GM19467 (cell line): ENCODE data around the gene OR1N2.
"Not testable (repeated sequence)": the region's sequence is repeated elsewhere in the genome, so short reads cannot be mapped to it uniquely, and the experiment has no call there.

ENCODE experiments used
- ATAC-seq: cut with Tn5 transposase; IDR thresholded peaks from one replicate; pipeline ENCODE4 v1.9.1; 2021; ENCODE audit warnings: mild to moderate bottlenecking, moderate library complexity; ENCODE audit not compliant: unreplicated experiment

Gene OR1N2

GRCh38 chr9:122552812-122553211 lies at the start of gene OR1N2:
OR1N2 (plus strand) TSS chr9:122553112; CDS start chr9:122553212, 100 bp downstream.
- no peak for ATAC-seq

- ATAC-seq: no peak
Measured at GRCh38 chr9:122506964-122507363, 45.9 kb upstream of the OR1N2 start.

GRCh38 chr9:122510502-122510901 lies 42.4 kb upstream of the OR1N2 start, which contains the start of gene OR1J2:
OR1J2 (plus strand) TSS chr9:122510802; CDS start chr9:122510802, 0 bp downstream.
- ATAC-seq: no peak

- no peak for ATAC-seq
Measured at GRCh38 chr9:122518226-122518625, 34.7 kb upstream of the OR1N2 start.

GRCh38 chr9:122518841-122519240 lies 34.1 kb upstream of the OR1N2 start, which contains the start of gene OR1J4:
OR1J4 (plus strand) TSS chr9:122519141; CDS start chr9:122519141, 0 bp downstream.
- ATAC-seq: no peak

GRCh38 chr9:122519376-122519775 lies 33.5 kb upstream of the OR1N2 start:
- ATAC-seq: no peak

- no peak for ATAC-seq
Measured at GRCh38 chr9:122526602-122527001, 26.3 kb upstream of the OR1N2 start.

GRCh38 chr9:122527193-122527592 lies 25.7 kb upstream of the OR1N2 start, which contains the start of gene OR1N1:
OR1N1 (minus strand) TSS chr9:122527293; CDS start chr9:122527293, 0 bp downstream.
- no peak for ATAC-seq

GRCh38 chr9:122531157-122531556 lies 21.8 kb upstream of the OR1N2 start:
- not testable (repeated sequence) for ATAC-seq

GRCh38 chr9:122536134-122536533 lies 16.8 kb upstream of the OR1N2 start:
- ATAC-seq: no peak

- ATAC-seq: not testable (repeated sequence)
Measured at GRCh38 chr9:122537066-122537465, 15.8 kb upstream of the OR1N2 start.

GRCh38 chr9:122538757-122539156 lies 14.2 kb upstream of the OR1N2 start:
- ATAC-seq: no peak

GRCh38 chr9:122546196-122546595 lies 6.7 kb upstream of the OR1N2 start:
- ATAC-seq: no peak

GRCh38 chr9:122551371-122551770 lies 1.5 kb upstream of the OR1N2 start:
- ATAC-seq: no peak

- ATAC-seq: no peak
Measured at GRCh38 chr9:122561446-122561845, 8.5 kb downstream of the OR1N2 start.

- no peak for ATAC-seq
Measured at GRCh38 chr9:122562134-122562760, 9.3 kb downstream of the OR1N2 start.

GRCh38 chr9:122567901-122568300 lies 15.0 kb downstream of the OR1N2 start:
- no peak for ATAC-seq

GRCh38 chr9:122572456-122572855 lies 19.5 kb downstream of the OR1N2 start:
- no peak for ATAC-seq

GRCh38 chr9:122579874-122580273 lies 27.0 kb downstream of the OR1N2 start:
- no peak for ATAC-seq

GRCh38 chr9:122580360-122580759 lies 27.4 kb downstream of the OR1N2 start:
- ATAC-seq: no peak

- not testable (repeated sequence) for ATAC-seq
Measured at GRCh38 chr9:122583284-122583683, 30.4 kb downstream of the OR1N2 start, which contains the start of gene OR1L8. OR1L8 (minus strand) TSS chr9:122583384; CDS start chr9:122568477, 14,907 bp downstream.
